Stimulated activated CD8-positive, alpha-beta memory T cell treated with anti-CD3 and anti-CD28 coated beads, Interleukin-7, amount 100 ng/mL, for 1 hour (primary cell): ENCODE results near the gene USF3.

ENCODE experiments used
- DNase-seq, 2 donors: peaks; one replicate each; pipeline ENCODE4 v3.0.0-alpha.2; 2020; ENCODE audit warnings: low read depth in 2 of 2

Gene USF3

DNA sequence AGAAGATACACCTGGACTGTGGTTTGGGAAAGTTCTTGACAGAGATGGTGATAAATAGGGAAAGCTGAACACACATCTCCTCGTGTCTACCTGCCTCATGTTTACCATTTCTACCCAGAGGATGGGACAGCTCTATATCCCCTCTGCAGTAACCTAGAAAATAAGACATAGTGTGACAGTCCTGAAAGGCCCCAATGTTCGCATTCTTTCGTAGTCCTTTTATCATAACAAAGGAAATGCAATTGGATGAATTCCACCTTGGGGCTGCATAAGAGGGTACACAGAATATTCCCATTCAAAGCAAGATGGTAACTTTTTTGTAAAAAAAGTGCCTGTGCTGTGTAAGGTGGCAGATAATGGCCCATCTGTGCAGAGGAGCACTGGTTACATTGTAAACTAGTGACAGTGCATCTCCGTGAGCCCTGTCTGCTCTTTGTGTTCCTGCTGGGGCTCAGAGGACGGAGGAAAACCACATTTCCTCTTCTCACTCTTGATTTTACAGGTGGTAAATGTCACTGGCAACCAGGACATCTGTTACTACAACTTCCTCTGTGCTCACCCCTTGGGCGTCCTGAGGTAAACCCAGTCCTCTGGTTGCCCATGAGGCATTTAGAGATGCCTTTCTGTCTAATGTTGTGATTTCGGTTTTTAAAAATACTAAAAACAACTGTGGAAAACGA, 89.8 kb downstream of the USF3 start:
- no peak for DNase-seq

DNA sequence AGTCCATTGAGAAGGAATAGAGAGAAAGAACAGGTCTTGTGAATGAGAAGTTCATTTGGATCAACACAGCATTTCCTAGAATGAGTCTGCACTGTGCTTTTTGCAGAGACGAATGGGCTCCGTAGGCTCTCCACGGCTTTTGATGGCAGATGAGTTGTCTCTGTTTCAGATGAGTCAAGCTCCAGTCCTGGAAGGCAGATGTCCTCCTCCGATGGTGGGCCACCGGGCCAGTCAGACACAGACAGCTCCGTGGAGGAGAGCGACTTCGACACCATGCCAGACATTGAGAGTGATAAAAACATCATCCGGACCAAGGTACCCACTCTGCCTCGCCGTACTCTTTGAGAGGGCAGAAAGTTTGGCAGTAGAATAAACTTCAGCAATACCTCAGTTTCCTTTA, 93.6 kb downstream of the USF3 start:
- no peak for DNase-seq

DNA sequence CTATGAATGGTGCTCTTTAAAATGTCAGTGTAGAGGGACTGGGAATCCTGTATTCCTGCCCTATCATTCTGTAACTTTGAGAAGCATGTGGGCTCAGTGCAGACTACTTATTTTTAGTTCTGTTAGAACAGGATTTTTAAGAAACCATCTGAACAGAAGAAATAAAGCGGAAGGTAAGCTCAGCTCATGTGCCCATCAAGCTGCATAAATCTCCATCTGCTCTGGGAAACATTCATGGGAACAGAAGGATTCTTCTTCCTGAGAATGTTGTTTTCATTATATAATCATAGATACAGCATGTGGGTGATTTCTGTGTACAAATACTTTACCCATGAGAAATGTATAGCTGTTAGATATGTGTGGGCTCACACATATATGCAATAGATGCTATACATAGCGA, 94.2 kb downstream of the USF3 start:
- no peak for DNase-seq

DNA sequence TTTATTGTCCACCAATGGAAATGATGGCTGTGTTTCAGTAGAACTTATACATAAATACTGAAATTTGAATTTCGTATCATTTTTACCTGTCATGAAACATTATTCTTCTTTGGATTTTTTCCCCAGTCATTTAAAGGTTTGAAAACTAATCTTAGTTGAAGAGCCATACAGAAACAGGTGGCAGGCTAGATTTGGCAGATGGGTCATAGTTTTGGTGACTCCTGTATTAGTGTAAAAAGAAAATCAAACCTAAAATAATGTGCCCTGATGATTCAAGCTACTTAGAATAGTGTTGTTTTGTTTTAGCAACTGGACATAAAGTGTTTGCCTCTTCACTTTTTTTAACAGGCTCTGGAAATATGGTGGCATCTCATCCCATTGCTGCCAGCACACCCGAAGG, 95.2 kb downstream of the USF3 start:
- no peak for DNase-seq

DNA sequence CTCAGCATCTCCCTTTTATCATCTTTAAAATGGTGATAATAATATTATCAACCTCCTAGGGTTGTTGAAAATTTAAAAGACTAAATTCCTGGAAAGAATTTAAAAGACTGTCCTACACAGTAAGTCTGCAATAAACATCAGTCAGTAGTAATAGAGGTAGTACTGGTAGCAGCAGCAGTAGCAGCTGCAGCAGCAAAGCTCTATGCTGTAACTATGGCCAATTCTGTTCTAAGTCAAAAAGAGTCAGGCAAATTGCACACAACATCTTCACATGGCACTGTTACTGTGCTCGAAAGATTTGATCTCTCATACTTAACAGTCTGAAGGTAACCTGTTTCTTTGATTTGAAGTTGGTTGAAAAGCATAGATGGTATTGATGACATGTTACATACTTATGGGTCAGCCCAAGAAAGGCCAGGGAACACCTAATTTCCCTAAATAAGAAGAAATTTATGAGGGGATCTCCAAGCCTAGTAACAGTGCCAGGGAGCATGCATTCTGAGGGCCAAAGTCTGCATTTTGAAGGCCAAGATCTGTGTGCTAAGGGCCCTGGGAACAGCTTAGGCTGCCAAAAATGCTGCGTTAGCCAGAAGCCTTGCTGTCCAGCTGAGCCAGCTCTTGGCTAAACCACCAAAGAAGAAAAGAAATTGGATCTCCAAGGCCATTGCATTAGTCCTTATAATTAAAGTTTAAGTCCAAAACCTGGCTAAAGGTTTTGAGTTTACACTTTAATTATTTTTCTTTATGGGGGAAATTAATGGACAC, 95.8 kb downstream of the USF3 start:
- no peak for DNase-seq
